Measurements from ENCODE around the gene HS3ST2. TPM values are rescaled to one million over a fixed set of nuclear protein-coding genes. Genes with fewer than 3 reads are reported as not detected.
A peak's percentile ranks its signal among the peaks of the same experiment; 100 is the strongest.

The HS3ST2 gene
- total RNA-seq, 1 experiment from 2014 or later = 0.24 TPM

DNA sequence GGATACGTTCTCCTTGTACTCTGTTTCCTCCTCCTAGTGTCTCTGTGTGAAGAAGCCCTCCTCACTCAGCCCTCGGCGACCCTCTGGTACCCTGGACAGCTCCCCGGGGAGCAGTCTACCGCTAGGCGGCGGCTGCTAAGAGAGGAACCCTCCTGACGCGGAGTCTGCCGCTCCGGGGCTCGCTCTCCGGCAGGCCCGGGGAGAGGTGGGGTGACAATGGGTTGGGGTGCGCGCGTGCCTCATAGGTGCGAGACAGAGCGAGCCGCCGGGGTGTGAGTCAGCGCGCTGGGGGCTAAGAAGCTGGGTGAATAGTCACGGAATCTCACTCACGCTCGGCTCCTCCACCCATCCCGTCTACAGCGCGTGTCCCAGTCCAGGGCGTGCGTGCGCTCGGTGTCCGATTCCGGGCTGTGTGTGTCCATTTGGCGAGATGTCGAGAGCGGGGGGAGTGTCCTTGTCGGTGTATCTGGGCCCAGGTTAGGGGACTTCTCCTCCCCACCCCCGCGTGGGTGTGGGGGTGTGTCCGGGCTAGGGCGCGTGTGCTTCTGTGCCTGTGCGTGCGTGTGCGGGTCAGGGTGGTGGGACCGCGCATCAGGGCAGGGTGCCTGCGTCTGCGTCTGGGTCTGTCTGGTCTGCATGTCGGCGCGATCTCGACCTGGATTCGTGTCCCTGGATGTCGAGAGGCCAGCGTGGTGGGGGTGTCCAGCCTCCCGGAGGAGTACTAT is 577 bp upstream of the HS3ST2 start:
- Histone ChIP-seq H3K27me3 (replicated peaks; ENCODE audit: insufficient read depth, low read depth, low read length, poor library complexity) (peaks cover 88% of the 10 kb centered on the region), H3K4me3 (ENCODE audit: low read depth, low read length, poor library complexity, severe bottlenecking) (peak overlapping the region; percentile 23), H3K36me3 (ENCODE audit: insufficient read depth, low read length, poor library complexity, severe bottlenecking) (no peaks in the 10 kb centered on the region), H3K27ac (ENCODE audit: low read depth, low read length, poor library complexity, severe bottlenecking) (no peak overlapping the region), H3K4me1 (ENCODE audit: insufficient read depth, low read length, poor library complexity, severe bottlenecking) (no peaks in the 10 kb centered on the region), H3K9me3 (ENCODE audit: low read depth, low read length, poor library complexity, severe bottlenecking) (no peaks in the 10 kb centered on the region)
- no TSS peak for BruUV-seq (replicated peaks)
- DNase-seq (ENCODE audit: low spot score) = peak; percentile 68
- ChIA-PET POLR2A (ENCODE audit: low non-redundant PET) (no interaction called here), CTCF (no interaction called here)
- TF ChIP-seq, protein P1, sequence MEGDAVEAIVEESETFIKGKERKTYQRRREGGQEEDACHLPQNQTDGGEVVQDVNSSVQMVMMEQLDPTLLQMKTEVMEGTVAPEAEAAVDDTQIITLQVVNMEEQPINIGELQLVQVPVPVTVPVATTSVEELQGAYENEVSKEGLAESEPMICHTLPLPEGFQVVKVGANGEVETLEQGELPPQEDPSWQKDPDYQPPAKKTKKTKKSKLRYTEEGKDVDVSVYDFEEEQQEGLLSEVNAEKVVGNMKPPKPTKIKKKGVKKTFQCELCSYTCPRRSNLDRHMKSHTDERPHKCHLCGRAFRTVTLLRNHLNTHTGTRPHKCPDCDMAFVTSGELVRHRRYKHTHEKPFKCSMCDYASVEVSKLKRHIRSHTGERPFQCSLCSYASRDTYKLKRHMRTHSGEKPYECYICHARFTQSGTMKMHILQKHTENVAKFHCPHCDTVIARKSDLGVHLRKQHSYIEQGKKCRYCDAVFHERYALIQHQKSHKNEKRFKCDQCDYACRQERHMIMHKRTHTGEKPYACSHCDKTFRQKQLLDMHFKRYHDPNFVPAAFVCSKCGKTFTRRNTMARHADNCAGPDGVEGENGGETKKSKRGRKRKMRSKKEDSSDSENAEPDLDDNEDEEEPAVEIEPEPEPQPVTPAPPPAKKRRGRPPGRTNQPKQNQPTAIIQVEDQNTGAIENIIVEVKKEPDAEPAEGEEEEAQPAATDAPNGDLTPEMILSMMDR (conservative IDR thresholded peaks at IDR 0.05; ENCODE audit: low read depth, low read length) = peak; percentile 76
- TF ChIP-seq EZH2 (IDR thresholded peaks at IDR 0.05; ENCODE audit: borderline replicate concordance, low read depth, low read length, poor library complexity, severe bottlenecking) = no peak
- intact Hi-C loops (cut with micrococcal nuclease; ENCODE audit: unreplicated experiment) = no loop called here

DNA sequence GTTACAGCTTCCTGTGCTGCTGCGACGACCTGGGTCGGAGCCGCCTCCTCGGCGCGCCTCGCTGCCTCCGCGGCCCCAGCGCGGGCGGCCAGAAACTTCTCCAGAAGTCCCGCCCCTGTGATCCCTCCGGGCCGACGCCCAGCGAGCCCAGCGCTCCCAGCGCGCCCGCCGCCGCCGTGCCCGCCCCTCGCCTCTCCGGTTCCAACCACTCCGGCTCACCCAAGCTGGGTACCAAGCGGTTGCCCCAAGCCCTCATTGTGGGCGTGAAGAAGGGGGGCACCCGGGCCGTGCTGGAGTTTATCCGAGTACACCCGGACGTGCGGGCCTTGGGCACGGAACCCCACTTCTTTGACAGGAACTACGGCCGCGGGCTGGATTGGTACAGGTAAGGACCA is 746 bp downstream of the HS3ST2 start:
- ChIA-PET POLR2A (ENCODE audit: low non-redundant PET) (no interaction called here), CTCF (interaction anchor here (0.5 kb wide), 1 partner anchor 228 kb away, joined by 3 read pairs; no protein-coding TSS in a partner anchor)
- no peak overlapping the region for H3K4me3 ChIP-seq (ENCODE audit: low read depth, low read length, poor library complexity, severe bottlenecking)
- H3K27ac ChIP-seq (ENCODE audit: low read depth, low read length, poor library complexity, severe bottlenecking) = no peak overlapping the region
- no peak for TF ChIP-seq EZH2 (IDR thresholded peaks at IDR 0.05; ENCODE audit: borderline replicate concordance, low read depth, low read length, poor library complexity, severe bottlenecking)
- TF ChIP-seq, protein P1 (conservative IDR thresholded peaks at IDR 0.05; ENCODE audit: low read depth, low read length) = no peak
- no peak for DNase-seq (ENCODE audit: low spot score)
- BruUV-seq (replicated peaks) = no TSS peak
- no peaks in the 10 kb centered on the region for H3K9me3 ChIP-seq (ENCODE audit: low read depth, low read length, poor library complexity, severe bottlenecking)
- H3K36me3 ChIP-seq (ENCODE audit: insufficient read depth, low read length, poor library complexity, severe bottlenecking) = no peaks in the 10 kb centered on the region
- intact Hi-C loops (cut with micrococcal nuclease; ENCODE audit: unreplicated experiment) = no loop called here
- no peaks in the 10 kb centered on the region for H3K4me1 ChIP-seq (ENCODE audit: insufficient read depth, low read length, poor library complexity, severe bottlenecking)
- peaks cover 77% of the 10 kb centered on the region for H3K27me3 ChIP-seq (replicated peaks; ENCODE audit: insufficient read depth, low read depth, low read length, poor library complexity)

DNA sequence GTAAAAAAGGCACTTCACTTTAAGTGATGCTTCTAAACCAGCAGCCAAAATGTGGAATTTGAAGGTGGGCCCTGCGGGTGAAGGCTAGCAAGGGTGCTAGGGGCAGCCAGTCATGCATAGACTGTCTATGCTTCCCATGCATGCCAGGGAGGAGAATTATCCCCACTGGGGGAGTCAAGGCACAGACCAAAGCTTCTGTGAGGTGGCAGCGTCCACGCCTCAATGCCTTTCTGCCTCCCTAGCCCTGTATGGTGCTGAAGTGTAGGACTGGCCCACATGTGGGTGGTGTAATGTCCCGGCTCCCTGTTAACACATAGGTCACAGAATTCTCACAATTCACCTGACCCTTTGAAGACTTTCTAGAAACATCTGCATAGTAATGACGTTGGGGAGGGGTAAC is 1.9 kb downstream of the HS3ST2 start:
- H3K27me3 ChIP-seq (replicated peaks; ENCODE audit: insufficient read depth, low read depth, low read length, poor library complexity) = peaks cover 69% of the 10 kb centered on the region
- no peaks in the 10 kb centered on the region for H3K9me3 ChIP-seq (ENCODE audit: low read depth, low read length, poor library complexity, severe bottlenecking)
- no peak for TF ChIP-seq EZH2 (IDR thresholded peaks at IDR 0.05; ENCODE audit: borderline replicate concordance, low read depth, low read length, poor library complexity, severe bottlenecking)
- TF ChIP-seq, protein P1 (conservative IDR thresholded peaks at IDR 0.05; ENCODE audit: low read depth, low read length) = no peak
- intact Hi-C loops (cut with micrococcal nuclease; ENCODE audit: unreplicated experiment) = no loop called here
- ChIA-PET POLR2A (ENCODE audit: low non-redundant PET) (no interaction called here), CTCF (no interaction called here)
- no peak overlapping the region for H3K4me3 ChIP-seq (ENCODE audit: low read depth, low read length, poor library complexity, severe bottlenecking)
- DNase-seq (ENCODE audit: low spot score) = no peak
- no peaks in the 10 kb centered on the region for H3K4me1 ChIP-seq (ENCODE audit: insufficient read depth, low read length, poor library complexity, severe bottlenecking)
- BruUV-seq (replicated peaks) = no TSS peak
- H3K36me3 ChIP-seq (ENCODE audit: insufficient read depth, low read length, poor library complexity, severe bottlenecking) = no peaks in the 10 kb centered on the region
- H3K27ac ChIP-seq (ENCODE audit: low read depth, low read length, poor library complexity, severe bottlenecking) = no peak overlapping the region
